Measurements from ENCODE around the gene SLC2A9.

Gene SLC2A9

DNA sequence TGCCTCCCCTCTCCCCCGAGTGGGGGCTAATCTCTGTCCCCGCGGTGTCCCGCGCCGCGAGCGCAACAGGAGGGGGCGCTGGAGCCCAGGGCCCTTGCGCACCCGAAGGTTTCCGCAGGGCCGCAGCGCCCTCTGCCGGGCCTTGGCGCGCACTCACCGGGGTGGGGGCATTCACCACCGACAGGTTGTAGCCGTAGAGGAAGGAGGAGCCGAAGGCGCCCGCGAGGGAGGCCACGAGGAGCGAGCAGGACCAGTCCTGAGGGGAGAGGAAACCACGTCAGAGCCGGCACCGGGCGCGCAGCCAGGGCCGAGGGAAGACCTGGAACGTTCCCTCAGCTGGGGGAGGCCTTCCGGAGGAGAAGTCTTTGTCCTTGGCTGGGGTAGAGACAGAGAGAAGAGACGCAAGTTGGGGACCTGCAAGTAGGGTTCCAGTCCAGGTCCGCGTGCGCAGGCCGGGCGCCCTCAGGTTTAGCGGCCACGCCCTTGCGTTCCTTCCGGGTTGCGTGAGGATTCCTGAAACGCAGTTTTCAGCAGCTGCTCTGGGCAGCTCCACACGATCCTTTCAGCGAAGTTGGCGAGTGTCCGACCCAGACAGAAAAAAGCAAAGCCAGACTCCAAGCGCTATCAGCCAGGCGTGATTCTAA lies 2.4 kb downstream of the SLC2A9 start:
- peak; percentile 92 for DNase-seq

DNA sequence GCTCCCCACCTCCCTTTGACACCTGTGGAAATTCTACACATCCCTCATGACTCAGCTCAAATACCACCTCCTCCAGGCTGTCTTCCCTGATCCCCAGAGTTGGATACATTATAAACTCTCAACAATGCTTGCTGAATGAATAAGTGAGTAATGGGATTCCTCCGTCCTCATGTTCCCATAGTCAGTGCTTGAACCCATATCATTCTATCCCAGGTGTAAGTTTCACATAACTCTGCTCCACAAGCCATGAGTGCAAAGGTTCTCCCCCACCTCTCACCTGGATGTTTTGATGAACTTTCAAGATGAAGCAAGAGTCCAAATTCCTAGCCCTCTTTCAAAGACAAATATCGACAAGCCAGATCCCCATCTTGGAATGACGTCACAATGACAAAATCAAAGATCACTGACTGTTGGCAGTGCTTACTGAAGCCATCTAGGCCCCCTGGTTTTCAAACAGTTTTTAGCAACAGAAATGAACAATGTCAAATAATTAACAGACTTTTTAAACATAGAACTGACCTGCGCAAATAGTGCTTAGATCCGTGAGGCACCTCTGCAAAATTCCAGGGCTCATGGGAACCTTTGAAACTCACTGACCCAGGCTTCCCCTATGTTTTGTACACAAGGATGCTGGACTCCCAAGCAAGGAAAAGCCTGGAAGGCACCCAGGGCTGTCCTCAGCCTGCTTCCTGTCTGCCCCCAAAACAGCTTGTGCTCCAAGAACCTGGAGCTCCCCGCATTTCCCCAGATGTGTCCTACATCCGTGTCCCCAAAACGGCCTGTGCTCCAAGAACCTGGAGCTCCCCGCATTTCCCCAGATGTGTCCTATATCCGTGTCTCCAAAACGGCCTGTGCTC lies 4.0 kb downstream of the SLC2A9 start:
- no peak for DNase-seq

DNA sequence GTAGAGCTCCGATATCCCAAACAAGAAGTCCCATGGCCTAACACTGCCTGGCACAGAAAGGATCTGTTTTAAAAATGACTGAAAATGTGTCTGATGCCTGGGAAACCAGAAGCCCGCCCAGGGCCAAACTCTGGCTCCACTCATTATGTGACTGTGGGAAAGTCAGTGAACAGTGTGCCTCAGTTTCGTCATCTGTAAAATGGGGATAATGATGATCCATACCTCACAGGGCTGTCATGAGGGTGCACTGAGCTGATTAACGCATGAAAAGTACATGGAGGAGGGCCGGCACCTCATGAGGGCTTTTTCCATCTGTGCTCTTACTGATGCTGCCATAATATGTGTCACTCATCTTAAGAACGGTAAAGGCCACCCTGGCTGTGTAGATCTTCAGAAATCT lies 5.1 kb downstream of the SLC2A9 start:
- no peak for DNase-seq

DNA sequence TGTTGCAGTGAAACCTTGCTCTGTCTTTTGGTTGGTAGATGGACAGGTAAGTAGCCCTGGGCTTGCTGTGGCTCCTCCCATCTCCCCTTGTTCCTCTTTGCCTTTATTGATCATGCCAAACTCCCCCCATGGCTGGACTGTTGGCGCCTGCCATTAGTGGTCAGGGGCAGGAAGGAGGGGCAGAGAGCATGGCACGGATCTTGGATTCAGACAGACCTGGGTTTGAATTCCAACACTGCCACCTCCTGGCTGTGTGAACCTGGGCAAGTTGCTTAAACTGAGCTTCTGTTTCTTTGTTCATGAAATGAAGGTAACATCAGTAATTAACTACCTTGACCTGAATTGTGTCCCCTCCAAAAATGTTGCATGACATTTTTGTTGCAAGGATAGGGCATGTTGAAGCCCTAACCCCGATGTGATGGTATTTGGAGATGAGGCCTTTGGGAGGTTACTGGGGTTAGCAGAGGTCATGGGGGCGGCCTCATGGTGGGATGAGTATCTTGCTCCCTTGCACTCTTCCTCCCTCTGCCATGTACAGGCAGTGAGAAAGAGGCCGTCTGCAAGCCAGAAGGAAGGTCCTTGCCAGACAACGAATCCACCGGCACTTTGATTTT lies 6.0 kb downstream of the SLC2A9 start:
- peak; percentile 63 for DNase-seq

DNA sequence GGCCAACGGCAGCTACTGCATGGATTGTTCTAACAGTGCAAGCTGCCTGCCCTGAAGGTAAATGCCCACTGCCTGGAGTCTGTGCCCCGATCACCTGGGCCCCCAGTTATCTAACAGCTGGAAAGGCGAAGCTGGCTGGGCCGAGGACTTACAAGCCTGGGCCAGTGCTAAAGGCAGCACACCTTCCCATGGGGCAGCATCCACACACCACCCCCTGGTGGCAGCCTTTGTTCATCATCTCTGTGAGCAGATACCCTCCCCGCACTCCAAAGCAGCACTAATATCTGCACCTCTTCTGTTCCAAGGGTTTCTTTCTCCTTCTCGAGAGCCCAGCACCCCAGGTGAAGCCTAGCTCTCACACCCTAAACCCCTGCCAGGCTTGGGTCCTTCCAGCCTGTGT lies 7.6 kb downstream of the SLC2A9 start:
- DNase-seq, result no peak

DNA sequence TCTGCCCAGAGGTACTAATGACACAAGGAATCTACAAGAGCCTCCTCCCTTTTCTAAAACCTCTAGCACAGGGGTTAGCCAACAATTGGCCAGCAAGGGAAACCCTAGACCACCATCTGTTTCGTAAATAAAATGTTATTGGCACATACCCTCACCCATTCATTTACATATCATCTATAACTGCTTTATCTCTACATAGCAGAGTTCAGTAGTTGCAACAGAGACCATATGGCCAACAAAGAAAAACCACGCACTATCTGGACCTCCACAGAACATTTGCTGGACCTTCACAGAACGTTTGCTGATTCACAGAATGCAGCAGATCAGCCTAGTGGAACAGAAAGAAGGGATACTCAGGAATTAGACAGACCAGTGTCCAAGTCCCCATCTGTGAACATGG lies 9.4 kb downstream of the SLC2A9 start:
- DNase-seq, result no peak

DNA sequence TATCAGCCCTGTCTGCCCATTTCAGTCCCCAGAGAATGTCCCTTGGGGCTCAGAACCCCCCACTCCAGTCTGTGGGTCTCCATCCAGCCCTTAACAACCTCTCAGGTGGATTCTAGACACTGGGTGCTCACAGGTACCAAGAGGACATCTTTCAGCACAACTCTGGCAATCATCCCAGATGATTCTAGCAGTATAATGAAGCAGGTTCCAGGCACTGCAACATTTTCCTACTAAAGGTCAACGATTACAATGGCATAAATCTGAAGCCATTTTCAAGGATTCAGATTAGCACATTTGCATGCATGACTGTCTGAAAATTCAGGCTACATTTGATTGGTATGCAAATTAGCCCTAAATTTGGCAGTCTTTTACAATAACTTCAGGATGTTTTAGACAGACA lies 10.0 kb downstream of the SLC2A9 start:
- DNase-seq, result no peak

DNA sequence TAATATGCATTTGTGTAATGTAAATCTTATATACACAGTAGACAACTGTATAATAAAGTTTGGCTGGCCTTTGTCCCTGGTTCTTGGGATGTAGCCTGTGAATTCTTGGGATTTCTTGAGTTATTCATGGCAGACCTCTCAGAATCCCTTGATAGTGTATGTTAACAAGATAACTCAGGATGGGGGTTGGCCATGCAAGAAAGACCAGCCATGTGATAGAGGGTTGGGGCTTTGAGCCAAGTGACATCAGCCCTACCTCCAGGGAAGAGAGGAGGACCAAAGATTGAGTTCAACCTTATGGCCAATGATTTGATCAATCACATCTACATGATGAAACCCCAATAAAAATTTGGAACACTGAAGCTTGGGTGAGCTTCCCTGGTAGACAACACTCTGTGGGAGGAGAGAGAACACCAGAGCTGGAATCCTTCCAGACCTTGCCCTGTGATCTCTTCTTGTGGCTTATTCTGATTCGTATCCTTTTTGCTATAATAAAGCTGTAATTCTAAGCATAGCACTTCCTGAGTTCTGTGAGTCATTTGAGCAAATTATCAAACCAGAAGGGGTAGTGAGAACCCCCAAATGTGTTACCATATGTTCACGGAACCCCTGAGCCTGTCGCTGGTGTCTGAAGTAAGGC lies 11.3 kb downstream of the SLC2A9 start:
- no peak for DNase-seq

DNA sequence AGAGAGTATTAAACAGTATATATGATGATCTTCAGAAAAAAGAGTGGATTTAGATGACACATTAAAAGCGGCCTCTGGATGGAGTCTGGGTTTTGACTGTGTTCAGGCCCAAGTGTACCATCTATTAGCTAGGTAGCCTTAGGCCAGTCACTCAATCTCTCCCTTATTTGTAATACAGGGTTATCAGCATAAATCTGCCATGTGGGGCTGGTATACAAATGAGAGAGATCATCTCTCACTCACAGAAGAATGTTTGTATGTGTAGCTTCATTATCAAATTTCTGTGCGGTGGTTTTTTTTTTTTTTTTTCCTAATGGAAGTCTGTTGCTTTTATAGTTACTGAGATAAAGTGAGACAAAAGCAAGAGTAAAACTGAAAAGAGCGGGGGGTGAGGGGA lies 12.7 kb downstream of the SLC2A9 start:
- no peak for DNase-seq

DNA sequence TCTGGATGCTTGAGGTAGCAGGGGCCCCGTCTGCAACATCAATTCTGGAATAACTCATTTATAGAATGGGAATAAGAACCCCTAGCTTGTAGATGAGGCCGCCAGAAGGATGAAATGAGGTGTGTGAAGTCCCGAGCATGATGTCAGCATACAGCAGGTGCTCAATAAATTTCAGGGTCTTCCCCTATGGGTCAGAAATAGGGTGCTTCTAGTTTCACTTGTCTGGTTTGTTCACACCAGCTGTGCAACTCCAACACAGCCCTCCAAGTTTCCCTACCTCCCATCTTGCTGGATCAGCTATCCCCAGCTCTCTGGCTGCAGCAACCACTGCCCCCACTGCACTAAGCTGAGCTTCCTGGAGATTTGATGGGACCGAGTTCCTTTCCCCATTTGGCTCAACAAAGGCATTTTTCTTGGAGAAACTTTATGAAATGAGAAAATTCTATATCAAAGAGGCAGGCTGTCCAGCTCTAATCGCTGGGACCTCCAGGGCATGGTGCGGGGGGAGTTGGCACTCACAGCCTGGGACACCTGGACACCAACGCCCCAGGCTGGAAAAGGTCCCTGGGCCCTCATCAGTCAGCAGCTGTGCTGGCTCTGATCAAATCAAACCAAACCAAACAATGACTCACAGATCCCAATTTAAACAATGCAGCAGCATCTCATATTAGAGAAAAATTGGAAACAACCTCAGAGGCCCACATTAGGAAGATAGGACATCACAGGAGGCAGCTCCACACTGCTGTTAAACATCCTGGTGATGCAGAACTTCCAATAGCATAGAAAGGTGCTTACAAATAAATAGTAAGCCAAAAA lies 13.3 kb downstream of the SLC2A9 start:
- no peak for DNase-seq

DNA sequence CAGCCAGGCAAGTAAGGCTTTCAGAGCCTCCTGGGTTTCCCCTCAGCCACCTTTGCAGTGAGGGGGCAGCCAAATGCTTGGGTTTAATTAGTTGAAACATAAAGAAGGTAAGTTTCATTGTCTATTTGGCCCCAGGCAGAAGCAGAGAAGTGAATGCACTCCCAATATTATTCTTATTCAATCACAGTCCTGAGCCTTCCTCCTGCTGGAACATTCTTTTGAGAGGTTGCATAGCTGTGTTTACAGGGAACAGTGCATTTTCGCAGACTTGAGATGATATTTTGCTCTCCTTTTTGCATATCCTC lies 13.9 kb downstream of the SLC2A9 start:
- DNase-seq, result no peak

DNA sequence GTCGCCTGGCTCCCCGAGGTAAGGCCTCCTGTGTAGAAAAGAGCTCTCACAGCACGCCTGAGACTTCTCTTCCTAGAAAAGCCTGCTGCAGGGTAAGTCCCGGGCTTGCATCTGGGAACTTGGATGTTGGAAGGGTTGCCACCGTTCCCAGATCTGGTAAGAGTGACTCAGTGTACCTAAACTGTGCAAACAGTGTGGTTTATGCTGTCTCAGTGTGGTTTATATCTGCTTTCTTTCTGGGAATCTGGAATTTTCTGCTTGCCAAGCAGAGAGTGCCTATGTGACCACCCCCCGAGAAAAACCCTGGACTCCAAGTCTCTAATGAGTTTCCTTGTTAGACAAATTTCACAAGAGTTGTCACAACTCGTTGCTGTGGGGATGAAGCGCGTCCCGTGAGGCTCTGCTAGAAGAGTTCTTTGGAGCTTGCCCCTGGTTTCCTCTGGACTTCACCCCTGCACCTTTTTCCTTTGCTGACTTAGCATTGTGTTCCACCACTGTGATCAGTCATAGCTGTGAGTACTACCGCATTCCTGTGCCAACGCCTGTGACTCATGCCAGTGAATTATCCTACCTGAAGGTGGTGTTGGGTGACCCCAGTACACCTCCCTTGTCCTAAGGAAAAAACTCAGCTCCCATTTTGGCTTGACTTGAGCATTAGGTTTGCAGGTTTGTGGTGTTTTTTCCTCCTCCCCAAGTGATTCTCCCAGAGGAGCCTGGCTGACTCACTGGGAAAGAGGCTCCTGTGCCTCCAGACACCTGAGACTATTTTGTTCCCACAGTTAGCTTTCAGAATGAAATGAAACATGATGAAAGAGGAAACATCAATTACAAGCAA lies 14.5 kb downstream of the SLC2A9 start:
- DNase-seq, result no peak

DNA sequence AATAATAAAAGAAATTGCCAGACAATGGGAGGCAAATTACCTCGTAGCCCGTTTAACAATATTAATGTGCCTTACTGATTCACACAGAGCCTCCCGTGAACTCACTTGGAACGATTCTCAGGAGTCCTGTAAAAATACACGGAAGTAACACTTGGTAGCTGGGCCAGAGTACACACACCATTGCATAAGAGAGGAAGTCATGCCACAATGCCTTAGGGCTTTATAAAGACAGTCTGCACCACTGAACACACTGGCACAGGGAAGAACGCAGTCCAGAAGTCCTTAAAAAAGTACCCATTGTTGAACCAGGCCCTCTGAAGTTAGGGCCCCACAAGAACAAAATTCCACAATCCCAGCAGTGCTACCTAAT lies 15.1 kb downstream of the SLC2A9 start:
- DNase-seq, result no peak

DNA sequence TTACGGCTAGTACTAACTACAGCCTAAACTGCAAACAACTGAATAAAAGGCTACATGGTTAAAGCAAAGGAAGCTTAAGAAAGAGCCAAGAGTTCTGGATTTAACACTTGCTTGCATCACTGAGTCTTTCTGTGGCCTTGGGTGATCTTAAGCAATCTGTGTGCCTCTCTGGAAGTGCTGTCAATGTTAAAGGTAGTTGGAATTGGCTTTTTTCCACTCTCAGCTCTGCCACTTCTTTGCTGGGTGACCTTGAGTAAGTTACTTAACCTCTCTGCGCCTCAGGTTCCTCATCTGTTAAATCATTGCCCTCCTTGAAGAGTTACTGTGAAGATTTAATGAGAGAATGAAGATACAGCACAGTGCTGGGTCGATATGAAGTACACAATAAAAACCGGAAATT lies 15.7 kb downstream of the SLC2A9 start:
- DNase-seq, result no peak

DNA sequence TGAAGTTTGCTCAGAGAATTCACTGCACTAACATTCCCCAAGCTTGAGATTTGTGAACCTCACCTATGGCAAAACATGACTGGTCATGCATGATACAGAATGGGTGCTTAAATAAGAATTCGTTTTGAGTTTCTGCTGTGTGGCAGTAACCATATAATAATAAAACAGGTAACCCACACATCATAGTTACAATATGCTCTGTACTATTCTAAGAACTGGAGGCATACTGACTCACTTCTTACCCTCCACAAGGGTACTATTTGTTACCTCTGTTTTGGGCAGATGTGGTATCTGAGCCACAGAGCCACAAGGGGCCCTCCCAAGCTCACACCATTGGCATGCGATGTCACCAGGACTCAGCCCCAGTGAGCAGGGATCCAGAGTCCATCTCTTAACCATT lies 17.6 kb downstream of the SLC2A9 start:
- DNase-seq, result no peak

DNA sequence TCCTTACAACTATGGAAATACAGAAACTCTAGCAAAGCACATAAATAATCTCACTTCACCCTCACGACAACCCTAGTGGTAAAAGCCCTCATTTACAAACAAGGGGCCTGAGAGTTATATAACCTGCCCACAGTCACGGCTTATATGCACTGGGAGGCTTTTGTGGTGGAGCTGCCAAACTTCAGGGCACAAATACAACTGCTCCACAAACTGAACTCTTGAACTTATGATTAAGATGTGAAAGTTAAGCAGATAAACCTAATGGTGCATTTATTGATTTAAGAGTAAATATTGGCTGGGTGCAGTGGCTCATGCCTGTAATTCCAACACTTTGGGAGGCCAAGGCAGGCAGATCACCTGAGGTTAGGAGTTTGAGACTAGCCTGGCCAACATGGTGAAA lies 19.0 kb downstream of the SLC2A9 start:
- no peak for DNase-seq

DNA sequence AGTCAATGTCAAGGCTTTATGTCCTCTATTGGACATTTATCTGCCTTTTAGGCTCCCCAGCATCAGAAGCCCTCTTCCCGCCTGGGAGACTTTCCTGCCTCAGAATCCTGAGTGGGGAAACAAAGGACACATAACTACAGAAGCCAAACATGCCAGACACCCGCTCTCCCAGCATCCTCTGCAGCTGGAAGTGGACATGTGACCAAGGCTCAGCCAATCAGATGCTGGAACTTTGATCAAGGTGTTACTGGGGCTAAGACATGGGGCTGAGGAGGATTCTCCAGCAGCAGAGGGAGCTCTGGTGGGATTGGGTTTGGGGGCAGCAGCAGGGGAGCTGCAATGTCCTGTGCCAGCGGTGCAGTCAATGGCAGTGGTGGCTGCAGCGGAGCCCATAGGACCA lies 19.5 kb downstream of the SLC2A9 start:
- DNase-seq, result no peak

DNA sequence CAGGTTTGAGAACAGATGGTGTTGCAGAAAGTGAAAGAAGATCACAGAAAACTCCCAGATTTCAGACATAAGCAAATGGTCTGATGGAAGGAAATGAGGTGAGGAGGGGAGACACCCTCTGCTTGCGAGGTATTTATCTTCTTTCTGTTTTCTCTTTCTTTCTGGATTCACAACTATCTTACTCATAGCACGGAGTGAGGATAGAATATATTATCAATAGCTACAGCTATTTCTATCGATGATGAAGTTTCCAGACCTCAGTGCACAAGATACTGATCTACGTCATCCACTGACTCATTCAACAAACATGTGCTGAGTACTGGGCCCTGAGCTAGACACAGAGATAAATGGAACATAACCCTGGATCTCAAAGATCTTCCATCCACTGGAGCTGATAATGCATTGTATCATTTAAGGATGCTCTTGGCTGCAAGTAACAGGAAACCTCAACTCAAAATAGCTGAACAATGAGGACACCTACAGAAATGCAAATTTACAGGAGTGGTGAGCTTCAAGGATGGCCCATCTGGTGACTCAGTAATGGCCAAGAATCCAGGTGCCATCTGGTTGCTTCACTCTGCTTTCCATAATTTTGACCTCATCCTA lies 21.2 kb downstream of the SLC2A9 start:
- DNase-seq, result no peak

DNA sequence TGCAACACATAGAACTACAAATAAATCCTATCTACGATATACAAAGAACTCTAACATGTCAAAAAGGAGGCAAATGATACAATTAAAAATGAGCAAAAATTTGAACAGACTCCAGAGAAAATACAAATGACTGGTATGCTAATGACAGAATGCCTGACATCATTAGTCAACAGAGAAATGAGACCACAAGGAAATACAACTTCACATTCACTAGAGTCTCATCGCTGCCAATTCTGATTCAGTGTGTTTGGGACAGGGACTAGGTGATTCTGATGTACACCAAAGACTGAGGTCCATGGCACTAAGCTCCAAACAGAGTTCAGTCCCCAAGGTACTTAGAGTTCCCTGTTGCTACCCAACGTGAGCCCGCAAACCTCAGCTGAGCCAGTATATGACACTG lies 23.4 kb downstream of the SLC2A9 start:
- no peak for DNase-seq

DNA sequence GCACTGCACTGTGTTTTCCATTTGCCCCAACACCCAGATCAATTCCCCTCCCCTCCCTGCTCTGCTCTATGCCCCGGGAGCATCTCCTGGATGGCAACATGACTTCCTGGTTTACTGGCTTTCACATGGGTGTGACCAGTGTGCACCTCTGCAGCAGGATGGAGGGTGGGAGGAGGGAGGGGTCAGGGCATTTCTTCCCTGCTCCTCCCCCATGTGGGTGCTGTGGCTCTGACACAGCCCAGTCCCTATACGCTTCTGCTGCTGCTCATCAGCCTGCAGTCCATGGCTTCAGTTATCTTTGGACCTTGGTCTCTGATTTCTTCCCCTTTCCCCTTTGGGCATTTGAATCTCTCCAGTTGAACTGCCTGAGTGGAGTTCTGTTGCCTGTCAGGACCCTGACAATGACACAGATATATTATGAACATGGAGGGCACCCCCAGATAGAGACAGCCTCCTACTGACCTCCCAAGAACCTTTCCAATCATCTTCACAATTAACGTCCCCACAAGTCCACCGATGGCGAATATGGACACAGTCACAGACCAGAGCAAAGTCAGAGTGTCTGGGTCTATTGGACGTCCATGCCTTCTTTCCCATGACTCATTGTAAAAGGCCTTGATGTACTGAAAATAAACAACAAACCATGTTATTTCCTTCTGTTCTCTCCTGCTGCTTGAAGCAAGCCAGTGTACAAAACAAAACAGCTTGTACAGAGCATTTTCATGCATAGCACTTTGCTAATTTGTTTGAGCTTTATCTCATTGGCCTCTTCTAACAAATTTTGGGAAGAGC lies 24.8 kb downstream of the SLC2A9 start:
- DNase-seq, result no peak

Data from retina (tissue), 1 donor.